ENCODE measurements around the gene C5orf34. TPM values are rescaled to one million over a fixed set of nuclear protein-coding genes. Genes with fewer than 3 reads are reported as not detected.

C5orf34 gene
- total and polyA plus RNA-seq, 10 donors, result 1.2 to 4.3 (median 2.5) TPM

DNA sequence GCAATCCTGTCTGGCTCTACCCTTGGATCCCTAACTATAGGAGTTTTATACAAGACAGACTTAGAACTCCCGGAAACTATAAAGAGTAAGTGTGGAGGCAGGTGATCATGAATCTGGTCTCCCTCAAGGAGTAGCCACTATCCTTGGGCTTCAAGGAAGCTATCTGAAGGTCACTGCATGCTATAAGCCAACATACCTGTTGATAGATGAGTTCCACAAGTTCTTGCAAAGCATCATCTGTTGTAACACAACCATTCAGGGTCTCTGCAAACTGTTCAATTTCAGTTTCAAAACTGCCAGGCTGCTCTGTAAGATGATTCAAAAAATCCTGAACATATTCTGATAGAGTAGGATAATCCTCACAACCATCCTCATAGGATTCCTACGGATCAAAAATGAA, 32.6 kb upstream of the C5orf34 start:
- WGBS, 5 donors, result 94 to 97% (median 97%) methylated on average over 2 of the region's 2 CpGs
- H3K27ac ChIP-seq, result no peak overlapping the region
- H3K36me3 ChIP-seq, result peaks cover 0 to 100% (median 53%) of the 10 kb centered on the region in 6 donors
- H3K4me1 ChIP-seq, result peaks cover 6 to 39% (median 19%) of the 10 kb centered on the region in 6 donors
- H3K27me3 ChIP-seq (replicated peaks in 1 of 7), result no peaks in the 10 kb centered on the region
- intact Hi-C loops (cut with DNase I; ENCODE audit: low total_unique reads), result no loop called here
- H3K9me3 ChIP-seq, result no peaks in the 10 kb centered on the region
- TF ChIP-seq POLR2A (IDR thresholded peaks at IDR 0.05), result no peak
- TF ChIP-seq, protein P1, sequence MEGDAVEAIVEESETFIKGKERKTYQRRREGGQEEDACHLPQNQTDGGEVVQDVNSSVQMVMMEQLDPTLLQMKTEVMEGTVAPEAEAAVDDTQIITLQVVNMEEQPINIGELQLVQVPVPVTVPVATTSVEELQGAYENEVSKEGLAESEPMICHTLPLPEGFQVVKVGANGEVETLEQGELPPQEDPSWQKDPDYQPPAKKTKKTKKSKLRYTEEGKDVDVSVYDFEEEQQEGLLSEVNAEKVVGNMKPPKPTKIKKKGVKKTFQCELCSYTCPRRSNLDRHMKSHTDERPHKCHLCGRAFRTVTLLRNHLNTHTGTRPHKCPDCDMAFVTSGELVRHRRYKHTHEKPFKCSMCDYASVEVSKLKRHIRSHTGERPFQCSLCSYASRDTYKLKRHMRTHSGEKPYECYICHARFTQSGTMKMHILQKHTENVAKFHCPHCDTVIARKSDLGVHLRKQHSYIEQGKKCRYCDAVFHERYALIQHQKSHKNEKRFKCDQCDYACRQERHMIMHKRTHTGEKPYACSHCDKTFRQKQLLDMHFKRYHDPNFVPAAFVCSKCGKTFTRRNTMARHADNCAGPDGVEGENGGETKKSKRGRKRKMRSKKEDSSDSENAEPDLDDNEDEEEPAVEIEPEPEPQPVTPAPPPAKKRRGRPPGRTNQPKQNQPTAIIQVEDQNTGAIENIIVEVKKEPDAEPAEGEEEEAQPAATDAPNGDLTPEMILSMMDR (IDR thresholded peaks at IDR 0.05 in 8 of 11, conservative IDR thresholded peaks at IDR 0.05 in 3 of 11), result no peak
- TF ChIP-seq POLR2AphosphoS5 (IDR thresholded peaks at IDR 0.05), result no peak
- no peak overlapping the region for H3K4me3 ChIP-seq
- no peak for DNase-seq

DNA sequence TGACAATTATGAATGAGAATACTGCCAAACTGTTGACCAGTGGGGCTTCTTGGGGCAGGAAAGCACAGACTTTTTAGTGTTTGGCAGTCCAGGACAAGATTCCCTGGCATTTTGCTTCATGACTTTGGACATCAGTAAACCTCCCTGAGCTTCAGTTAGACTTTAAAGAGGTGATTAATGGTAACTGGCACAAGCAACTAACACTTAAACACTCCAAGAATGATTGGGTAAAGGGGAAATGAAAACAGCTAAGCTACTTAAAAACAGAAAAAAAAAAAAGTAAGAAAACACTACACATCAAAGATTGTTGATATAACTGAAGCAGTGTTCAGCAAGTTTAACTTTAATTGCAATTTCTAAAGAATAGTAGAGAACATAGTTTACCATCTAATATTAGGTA, 28.5 kb upstream of the C5orf34 start:
- peaks cover 0 to 9% (median 0%) of the 10 kb centered on the region in 6 donors for H3K4me1 ChIP-seq
- H3K4me3 ChIP-seq, result no peak overlapping the region
- H3K27me3 ChIP-seq (replicated peaks in 1 of 7), result no peaks in the 10 kb centered on the region
- no peak for DNase-seq
- H3K9me3 ChIP-seq, result no peaks in the 10 kb centered on the region
- peaks cover 0 to 98% (median 65%) of the 10 kb centered on the region in 6 donors for H3K36me3 ChIP-seq
- H3K27ac ChIP-seq, result no peak overlapping the region
- TF ChIP-seq, protein P1 (IDR thresholded peaks at IDR 0.05 in 8 of 11, conservative IDR thresholded peaks at IDR 0.05 in 3 of 11), result no peak
- TF ChIP-seq POLR2AphosphoS5 (IDR thresholded peaks at IDR 0.05) (no peak), POLR2A (IDR thresholded peaks at IDR 0.05) (no peak)
- intact Hi-C loops (cut with DNase I; ENCODE audit: low total_unique reads), result no loop called here

DNA sequence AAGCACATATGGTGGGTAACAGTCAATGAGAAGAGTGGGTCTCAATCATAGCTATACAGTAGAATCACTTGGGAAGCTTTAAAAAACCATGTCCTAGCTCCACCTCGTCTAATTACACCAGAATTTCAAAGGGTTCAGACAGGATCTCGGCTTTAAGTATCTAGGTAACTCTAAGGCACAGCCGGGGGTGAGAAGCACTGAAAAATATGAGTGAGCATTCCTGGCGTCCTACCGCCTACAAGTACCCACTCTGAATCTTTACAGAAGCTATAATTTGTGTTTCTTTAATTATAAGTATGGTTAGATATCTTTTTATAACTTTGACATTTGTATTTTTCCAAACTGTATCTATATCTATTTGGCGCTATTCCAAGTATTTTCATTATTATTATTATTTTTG, 25.8 kb upstream of the C5orf34 start:
- no peaks in the 10 kb centered on the region for H3K9me3 ChIP-seq
- TF ChIP-seq POLR2A (IDR thresholded peaks at IDR 0.05) (no peak), POLR2AphosphoS5 (IDR thresholded peaks at IDR 0.05) (no peak)
- TF ChIP-seq, protein P1 (IDR thresholded peaks at IDR 0.05 in 8 of 11, conservative IDR thresholded peaks at IDR 0.05 in 3 of 11), result no peak
- 92 to 95% (median 93%) methylated on average over 6 of the region's 6 CpGs for WGBS, 5 donors
- no peak overlapping the region for H3K4me3 ChIP-seq
- no peak for DNase-seq
- H3K4me1 ChIP-seq, result peaks cover 0 to 12% (median 0%) of the 10 kb centered on the region in 6 donors
- H3K36me3 ChIP-seq, result peaks cover 0 to 98% (median 65%) of the 10 kb centered on the region in 6 donors
- H3K27ac ChIP-seq, result no peak overlapping the region
- intact Hi-C loops (cut with DNase I; ENCODE audit: low total_unique reads), result no loop called here
- no peaks in the 10 kb centered on the region for H3K27me3 ChIP-seq (replicated peaks in 1 of 7)

DNA sequence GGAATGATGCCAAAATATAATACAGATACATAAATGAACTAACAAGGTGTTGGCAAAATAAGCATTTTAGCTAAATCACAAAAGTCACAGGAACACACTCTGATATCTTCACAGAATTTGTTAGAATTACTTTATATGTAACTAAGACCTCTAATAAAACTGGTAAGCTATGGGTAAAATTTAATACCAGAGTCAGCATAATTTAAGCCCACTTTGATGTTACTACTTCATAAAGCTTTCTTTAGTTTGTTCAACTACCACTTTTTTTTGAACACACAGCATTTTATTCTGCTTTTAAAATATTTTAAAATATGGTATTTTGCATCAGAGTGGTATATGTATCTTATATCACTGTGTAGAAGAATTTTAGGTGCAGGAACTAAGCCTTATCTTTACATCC, 22.0 kb upstream of the C5orf34 start:
- no peak for DNase-seq
- H3K27me3 ChIP-seq (replicated peaks in 1 of 7), result no peaks in the 10 kb centered on the region
- H3K4me3 ChIP-seq, result no peak overlapping the region
- H3K27ac ChIP-seq, result no peak overlapping the region
- intact Hi-C loops (cut with DNase I; ENCODE audit: low total_unique reads), result no loop called here
- H3K9me3 ChIP-seq, result no peaks in the 10 kb centered on the region
- peaks cover 5 to 98% (median 66%) of the 10 kb centered on the region in 6 donors for H3K36me3 ChIP-seq
- TF ChIP-seq, protein P1 (IDR thresholded peaks at IDR 0.05 in 8 of 11, conservative IDR thresholded peaks at IDR 0.05 in 3 of 11), result no peak
- TF ChIP-seq POLR2A (IDR thresholded peaks at IDR 0.05), result no peak
- H3K4me1 ChIP-seq, result peaks cover 0 to 8% (median 0%) of the 10 kb centered on the region in 6 donors

All from spleen (tissue), 11 donors.